HCT116 (cell line): ENCODE measurements around the gene PPDPF. TPM values are rescaled to one million over a fixed set of nuclear protein-coding genes. Genes with fewer than 3 reads are reported as not detected.
"Not testable (repeated sequence)": the region's sequence is repeated elsewhere in the genome, so short reads cannot be mapped to it uniquely, and the experiment has no call there.

Experiments used
- ATAC-seq: fragments of 200-7000 bp; cut with Tn5 transposase; 2 replicates; pipeline ENCODE4 v1.9.1; 2020; ENCODE audit warnings: mild to moderate bottlenecking, moderate library complexity
- BruUV-seq: library from RNA; stranded (reverse); fragments of 400-500 nt; replicated peaks from 2 replicates; lab custom pipeline; 2021; lab: Mats Ljungman, UMichigan
- CTCF ChIA-PET: fragments of 300-600 bp; sonication (Branson Sonifier 250); formaldehyde crosslinking; loops from one replicate; lab custom pipeline; 2021; ENCODE audit warnings: antibody characterized with exemption; lab: Charles Lee
- POLR2A ChIA-PET: fragments of 300-600, 350-600 bp; sonication (Branson Sonifier 250); formaldehyde crosslinking; loops from one replicate; lab custom pipeline; 2021; ENCODE audit warnings: antibody characterized with exemption; lab: Charles Lee
- RAD21 ChIA-PET, 2 experiments: fragments of 300-600 bp; sonication (Branson Sonifier 250); formaldehyde crosslinking; loops; one replicate each; lab custom pipeline; 2023; ENCODE audit warnings: low total read pairs in 2 of 2; ENCODE audit not compliant: uncharacterized antibody in 2 of 2, unreplicated experiment in 2 of 2, low non-redundant PET in 1 of 2; lab: Charles Lee
- DNase-seq: peaks from one replicate; pipeline ENCODE4 v3.0.0-alpha.2; 2010; ENCODE audit warnings: low read depth, low spot score
- H2AFZ ChIP-seq: fragments of 200-600 bp; shearing (Covaris generic), sonication (generic); 2 replicates; pipeline ENCODE4 v1.6.1; 2017; ENCODE audit warnings: low read depth, mixed run types, mixed read lengths, antibody characterized with exemption, low read length; ENCODE audit not compliant: poor library complexity, severe bottlenecking
- H3K27ac ChIP-seq: 2 replicates; pipeline ENCODE4 v1.5.1; 2012; ENCODE audit warnings: low read depth, low read length
- H3K27me3 ChIP-seq: fragments of 200-600 bp; sonication (generic); 2 replicates; pipeline ENCODE4 v1.6.1; 2016; ENCODE audit warnings: mixed run types, low read length, mixed read lengths; ENCODE audit not compliant: insufficient read depth
- H3K36me3 ChIP-seq, 2 experiments: fragments of 200-500 bp in 1 of 2; fragments of 200-600 bp in 1 of 2; sonication (Bioruptor generic) in 1 of 2; sonication (generic) in 1 of 2; 2 replicates each; pipeline versions ENCODE4 v1.5.1 to v1.6.1; 2014 to 2016; ENCODE audit warnings: low read length in 2 of 2, inconsistent platforms in 1 of 2, mixed read lengths in 1 of 2, mixed run types in 1 of 2; ENCODE audit not compliant: insufficient read depth in 2 of 2, control insufficient read depth in 1 of 2
- H3K4me1 ChIP-seq, 2 experiments: fragments of 200-600 bp in 1 of 2; sonication (generic) in 1 of 2; 2 replicates each; pipeline versions ENCODE4 v1.5.1 to v1.6.1; 2012 to 2017; ENCODE audit warnings: low read length in 2 of 2, inconsistent platforms in 1 of 2, mild to moderate bottlenecking in 1 of 2, mixed read lengths in 1 of 2, mixed run types in 1 of 2, moderate library complexity in 1 of 2; ENCODE audit not compliant: insufficient read depth in 2 of 2, control insufficient read depth in 1 of 2
- H3K4me2 ChIP-seq: fragments of 200-600 bp; sonication (generic); 2 replicates; pipeline ENCODE4 v1.6.1; 2017; ENCODE audit warnings: mixed run types, low read length, mixed read lengths
- H3K4me3 ChIP-seq, 2 experiments: fragments of 200-600 bp in 1 of 2; sonication (generic) in 1 of 2; replicated peaks in 1 of 2; 2 replicates each; pipeline ENCODE4 v1.5.1; 2011 to 2016; ENCODE audit warnings: low read length in 2 of 2, control low read depth in 1 of 2, low read depth in 1 of 2, mild to moderate bottlenecking in 1 of 2, mixed read lengths in 1 of 2, mixed run types in 1 of 2
- H3K79me2 ChIP-seq: fragments of 200-600 bp; sonication (generic); 2 replicates; pipeline ENCODE4 v1.6.1; 2017; ENCODE audit warnings: mild to moderate bottlenecking, mixed run types, low read length, moderate library complexity, mixed read lengths; ENCODE audit not compliant: insufficient read depth
- H3K9ac ChIP-seq: fragments of 200-600 bp; sonication (generic); 2 replicates; pipeline ENCODE4 v1.6.1; 2016; ENCODE audit warnings: low read length, mixed read lengths
- H3K9me2 ChIP-seq: fragments of 200-600 bp; sonication (generic), shearing (Covaris generic); 2 replicates; pipeline ENCODE4 v1.6.1; 2017; ENCODE audit warnings: mixed run types, mild to moderate bottlenecking, moderate library complexity; ENCODE audit not compliant: insufficient read depth
- H3K9me3 ChIP-seq, 2 experiments: fragments of 200-500 bp in 1 of 2; fragments of 200-600 bp in 1 of 2; sonication (Bioruptor generic) in 1 of 2; sonication (generic) in 1 of 2; 2 replicates each; pipeline ENCODE4 v1.6.1; 2014 to 2017; ENCODE audit warnings: low read length in 2 of 2, mixed read lengths in 2 of 2, inconsistent platforms in 1 of 2, low read depth in 1 of 2, mild to moderate bottlenecking in 1 of 2, mixed run types in 1 of 2, moderate library complexity in 1 of 2; ENCODE audit not compliant: control insufficient read depth in 1 of 2, insufficient read depth in 1 of 2
- H4K20me1 ChIP-seq: fragments of 200-600 bp; sonication (generic), shearing (Covaris generic); 2 replicates; pipeline ENCODE4 v1.6.1; 2017; ENCODE audit warnings: mixed run types, mild to moderate bottlenecking, moderate library complexity; ENCODE audit not compliant: insufficient read depth
- CBX3 ChIP-seq: IDR thresholded peaks from 2 replicates; pipeline ENCODE4 v1.6.1; 2012; ENCODE audit warnings: low read depth
- CEBPB ChIP-seq: IDR thresholded peaks from 2 replicates; pipeline ENCODE4 v1.6.1; 2012; ENCODE audit warnings: low read depth
- ELF1 ChIP-seq: IDR thresholded peaks from 2 replicates; pipeline ENCODE4 v1.6.1; 2012; ENCODE audit warnings: low read depth, borderline replicate concordance
- EZH2 ChIP-seq: fragments of 200-600 bp; sonication (generic); IDR thresholded peaks from 2 replicates; pipeline ENCODE4 v1.6.1; 2017; ENCODE audit warnings: antibody characterized with exemption, mixed run types
- EZH2phosphoT487 ChIP-seq: fragments of 200-600 bp; IDR thresholded peaks from 2 replicates; pipeline ENCODE4 v1.6.1; 2018; ENCODE audit warnings: antibody characterized with exemption, borderline replicate concordance
- POLR2A ChIP-seq: IDR thresholded peaks from 2 replicates; pipeline ENCODE4 v1.7.0; 2011; ENCODE audit warnings: borderline replicate concordance; ENCODE audit not compliant: insufficient read depth, insufficient read length; ENCODE audit errors: extremely low read depth
- POLR2AphosphoS5 ChIP-seq: IDR thresholded peaks from 2 replicates; pipeline ENCODE4 v1.6.1; 2011; ENCODE audit warnings: mild to moderate bottlenecking, low read depth, low read length, moderate library complexity
- RAD21 ChIP-seq: IDR thresholded peaks from 2 replicates; pipeline ENCODE4 v1.6.1; 2012; ENCODE audit warnings: low read depth, mild to moderate bottlenecking
- SP1 ChIP-seq: IDR thresholded peaks from 2 replicates; pipeline ENCODE4 v1.6.1; 2012; ENCODE audit warnings: low read depth
- SRF ChIP-seq: IDR thresholded peaks from 2 replicates; pipeline ENCODE4 v1.6.1; 2012; ENCODE audit warnings: low read depth
- TCF7L2 ChIP-seq: IDR thresholded peaks from 2 replicates; pipeline ENCODE4 v1.7.0; 2011; ENCODE audit warnings: borderline replicate concordance, inconsistent platforms; ENCODE audit not compliant: insufficient read depth, insufficient read length; ENCODE audit errors: extremely low read depth
- YY1 ChIP-seq: IDR thresholded peaks from 2 replicates; pipeline ENCODE4 v1.6.1; 2011; ENCODE audit warnings: low read length, low read depth, moderate library complexity, mild to moderate bottlenecking; ENCODE audit not compliant: insufficient replicate concordance; ENCODE audit errors: extremely low read depth
- ZNF274 ChIP-seq: fragments of 200-500 bp; sonication (Bioruptor generic); IDR thresholded peaks from 2 replicates; pipeline ENCODE4 v1.6.1; 2014; ENCODE audit warnings: mild to moderate bottlenecking, low read depth, low read length, inconsistent platforms
- intact Hi-C: fragments of 100-400 bp; cut with micrococcal nuclease; formaldehyde crosslinking; loops from 2 replicates; pipeline ENCODE4 v1.10.0; 2022
- total RNA-seq: library from RNA; stranded (reverse); gene quantifications from one replicate; pipeline ENCODE4 v1.2.1, GENCODE V29; 2021; ENCODE audit not compliant: unreplicated experiment
- TF ChIP-seq, protein P1 (sequence below): IDR thresholded peaks from 2 replicates; pipeline ENCODE4 v1.6.1; 2012; ENCODE audit warnings: low read depth

Gene PPDPF
- total RNA-seq, 1 experiment from 2014 or later = 346 TPM

DNA sequence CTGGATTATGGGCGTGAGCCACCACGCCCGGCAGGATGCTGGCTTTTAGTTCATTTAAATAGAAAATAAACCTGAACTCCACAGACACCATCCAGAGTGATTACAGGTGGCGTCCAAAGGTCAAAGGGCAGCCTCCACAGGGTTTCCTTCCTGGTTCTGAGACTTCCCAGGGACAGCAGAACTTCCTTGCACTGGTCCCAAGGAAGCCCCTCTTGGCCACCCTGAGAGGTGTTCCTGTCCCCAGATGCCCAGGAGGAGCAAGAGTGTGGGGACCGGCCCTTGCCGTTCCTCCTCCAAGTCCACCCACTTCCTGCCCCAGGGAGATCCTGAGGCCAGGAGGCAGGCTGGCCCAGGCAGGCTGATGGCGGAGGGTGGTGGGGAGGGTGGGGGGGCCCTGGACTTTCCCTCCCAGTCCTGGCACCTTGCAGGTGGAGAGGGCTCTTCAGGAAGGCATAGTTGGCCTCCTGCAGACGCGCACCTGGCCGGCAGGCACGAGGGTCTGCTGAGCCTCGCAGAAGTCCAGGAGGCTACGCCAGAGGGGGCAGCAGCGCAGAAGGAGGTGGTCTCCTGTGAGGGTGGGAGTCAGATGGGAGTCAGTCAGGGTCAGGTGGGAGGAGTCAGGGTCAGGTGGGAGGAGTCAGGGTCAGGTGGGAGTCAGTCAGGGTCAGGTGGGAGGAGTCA, 38.4 kb downstream of the PPDPF start:
- Histone ChIP-seq H3K4me2 (no peak overlapping the region), H3K4me1 (peaks cover 5 to 7% of the 10 kb centered on the region in 2 experiments), H3K36me3 (no peaks in the 10 kb centered on the region; a peak in 3 of 4 replicates), H3K9me3 (no peaks in the 10 kb centered on the region), H3K4me3 (no peak overlapping the region), H4K20me1 (no peaks in the 10 kb centered on the region), H3K27ac (no peak overlapping the region), H2AFZ (no peak overlapping the region), H3K9ac (no peak overlapping the region), H3K9me2 (no peaks in the 10 kb centered on the region), H3K79me2 (no peaks in the 10 kb centered on the region)
- CTCF ChIA-PET = no interaction called here
- ATAC-seq = no peak
- no TSS peak for BruUV-seq
- POLR2A ChIA-PET = no interaction called here
- RAD21 ChIA-PET = no interaction called here
- TF ChIP-seq YY1 (no peak), POLR2A (no peak), ELF1 (no peak), SP1 (no peak), EZH2 (no peak), POLR2AphosphoS5 (no peak), CEBPB (no peak), TCF7L2 (no peak), EZH2phosphoT487 (no peak), RAD21 (no peak), ZNF274 (no peak), CBX3 (no peak), SRF (no peak)
- TF ChIP-seq, protein P1, sequence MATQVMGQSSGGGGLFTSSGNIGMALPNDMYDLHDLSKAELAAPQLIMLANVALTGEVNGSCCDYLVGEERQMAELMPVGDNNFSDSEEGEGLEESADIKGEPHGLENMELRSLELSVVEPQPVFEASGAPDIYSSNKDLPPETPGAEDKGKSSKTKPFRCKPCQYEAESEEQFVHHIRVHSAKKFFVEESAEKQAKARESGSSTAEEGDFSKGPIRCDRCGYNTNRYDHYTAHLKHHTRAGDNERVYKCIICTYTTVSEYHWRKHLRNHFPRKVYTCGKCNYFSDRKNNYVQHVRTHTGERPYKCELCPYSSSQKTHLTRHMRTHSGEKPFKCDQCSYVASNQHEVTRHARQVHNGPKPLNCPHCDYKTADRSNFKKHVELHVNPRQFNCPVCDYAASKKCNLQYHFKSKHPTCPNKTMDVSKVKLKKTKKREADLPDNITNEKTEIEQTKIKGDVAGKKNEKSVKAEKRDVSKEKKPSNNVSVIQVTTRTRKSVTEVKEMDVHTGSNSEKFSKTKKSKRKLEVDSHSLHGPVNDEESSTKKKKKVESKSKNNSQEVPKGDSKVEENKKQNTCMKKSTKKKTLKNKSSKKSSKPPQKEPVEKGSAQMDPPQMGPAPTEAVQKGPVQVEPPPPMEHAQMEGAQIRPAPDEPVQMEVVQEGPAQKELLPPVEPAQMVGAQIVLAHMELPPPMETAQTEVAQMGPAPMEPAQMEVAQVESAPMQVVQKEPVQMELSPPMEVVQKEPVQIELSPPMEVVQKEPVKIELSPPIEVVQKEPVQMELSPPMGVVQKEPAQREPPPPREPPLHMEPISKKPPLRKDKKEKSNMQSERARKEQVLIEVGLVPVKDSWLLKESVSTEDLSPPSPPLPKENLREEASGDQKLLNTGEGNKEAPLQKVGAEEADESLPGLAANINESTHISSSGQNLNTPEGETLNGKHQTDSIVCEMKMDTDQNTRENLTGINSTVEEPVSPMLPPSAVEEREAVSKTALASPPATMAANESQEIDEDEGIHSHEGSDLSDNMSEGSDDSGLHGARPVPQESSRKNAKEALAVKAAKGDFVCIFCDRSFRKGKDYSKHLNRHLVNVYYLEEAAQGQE = no peak
- TF ChIP-seq, all 23 proteins: peak for 0
- DNase-seq = no peak
- intact Hi-C loops = no loop called here
- no peaks in the 10 kb centered on the region for H3K27me3 ChIP-seq

DNA sequence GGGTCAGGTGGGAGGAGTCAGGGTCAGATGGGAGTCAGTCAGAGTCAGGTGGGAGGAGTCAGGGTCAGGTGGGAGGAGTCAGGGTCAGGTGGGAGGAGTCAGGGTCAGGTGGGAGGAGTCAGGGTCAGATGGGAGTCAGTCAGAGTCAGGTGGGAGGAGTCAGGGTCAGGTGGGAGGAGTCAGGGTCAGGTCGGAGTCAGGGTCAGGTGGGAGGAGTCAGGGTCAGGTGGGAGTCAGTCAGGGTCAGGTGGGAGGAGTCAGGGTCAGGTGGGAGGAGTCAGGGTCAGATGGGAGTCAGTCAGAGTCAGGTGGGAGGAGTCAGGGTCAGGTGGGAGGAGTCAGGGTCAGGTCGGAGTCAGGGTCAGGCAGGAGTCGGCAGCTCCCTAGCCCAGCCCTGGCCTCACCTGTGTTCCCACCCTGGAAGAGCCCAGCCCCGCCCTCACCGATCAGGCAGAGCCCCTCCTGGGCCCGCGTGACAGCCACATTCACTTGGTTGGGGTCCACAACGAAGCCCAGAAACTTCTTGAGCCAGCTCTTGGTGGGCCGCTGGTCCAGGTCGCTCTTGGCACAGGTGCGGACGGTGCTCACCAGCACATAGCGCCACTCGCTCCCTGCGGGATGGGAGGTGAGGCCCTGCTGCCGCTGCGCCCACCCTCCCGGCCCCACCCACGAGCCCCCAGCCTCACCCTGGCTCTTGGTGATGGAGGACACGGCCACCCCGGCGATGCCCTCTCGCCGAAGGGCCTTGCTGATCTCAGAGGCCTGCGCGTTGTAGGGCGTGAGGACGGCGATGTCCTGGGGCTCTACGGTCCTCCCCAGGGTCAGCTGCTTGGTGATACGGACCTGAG, 39.1 kb downstream of the PPDPF start:
- H3K27ac ChIP-seq, H3K79me2 ChIP-seq, CTCF ChIA-PET, POLR2A ChIA-PET, H3K36me3 ChIP-seq, RAD21 ChIA-PET, H3K4me1 ChIP-seq, H3K4me2 ChIP-seq, H2AFZ ChIP-seq, H3K27me3 ChIP-seq, ATAC-seq, H4K20me1 ChIP-seq, H3K9me2 ChIP-seq, H3K9ac ChIP-seq, BruUV-seq, intact Hi-C loops, H3K4me3 ChIP-seq, DNase-seq, H3K9me3 ChIP-seq: not testable (repeated sequence)
